CD14-positive monocyte (primary cell): ENCODE results near the gene FBN1. TPM values are rescaled to one million over a fixed set of nuclear protein-coding genes. Genes with fewer than 3 reads are reported as not detected.

Source experiments
- DNase-seq, 3 donors: peaks; one replicate each; pipeline ENCODE4 v3.0.0-alpha.2; 2011 to 2022
- H2AFZ ChIP-seq: 2 replicates; pipeline ENCODE4 v1.6.0; 2012; ENCODE audit warnings: mild to moderate bottlenecking, low read depth, low read length, inconsistent platforms; ENCODE audit not compliant: insufficient read depth, poor library complexity, severe bottlenecking
- H3K27ac ChIP-seq, 2 donors: 1 replicate in 1 of 2; 2 replicates in 1 of 2; pipeline ENCODE4 v1.5.1; 2012 to 2013; ENCODE audit warnings: low read length in 2 of 2, control low read depth in 1 of 2, inconsistent platforms in 1 of 2, low read depth in 1 of 2, mild to moderate bottlenecking in 1 of 2
- H3K27me3 ChIP-seq, 2 donors: one replicate each; pipeline versions ENCODE4 v1.6.0 to v1.6.1; 2011 to 2013; ENCODE audit warnings: low read length in 2 of 2; ENCODE audit not compliant: control insufficient read depth in 2 of 2, insufficient read depth in 2 of 2
- H3K36me3 ChIP-seq, 2 donors: replicated peaks in 1 of 2; 1 replicate in 1 of 2; 2 replicates in 1 of 2; pipeline versions ENCODE4 v1.5.1 to v1.6.1; 2012 to 2013; ENCODE audit warnings: low read length in 2 of 2, control low read depth in 1 of 2, inconsistent platforms in 1 of 2, mild to moderate bottlenecking in 1 of 2; ENCODE audit not compliant: insufficient read depth in 2 of 2, control insufficient read depth in 1 of 2
- H3K4me1 ChIP-seq, 2 donors: 1 replicate in 1 of 2; 2 replicates in 1 of 2; pipeline versions ENCODE4 v1.5.1 to v1.6.1; 2012 to 2013; ENCODE audit warnings: low read length in 2 of 2, control low read depth in 1 of 2, inconsistent platforms in 1 of 2, mild to moderate bottlenecking in 1 of 2, moderate library complexity in 1 of 2; ENCODE audit not compliant: insufficient read depth in 2 of 2, control insufficient read depth in 1 of 2
- H3K4me2 ChIP-seq: replicated peaks from 2 replicates; pipeline ENCODE3; 2012; ENCODE audit warnings: low read length, moderate library complexity, mild to moderate bottlenecking; ENCODE audit not compliant: poor library complexity, severe bottlenecking; ENCODE audit errors: extremely low read depth
- H3K4me3 ChIP-seq, 3 experiments: fragments of 200-600 bp in 1 of 3; sonication (generic) in 1 of 3; replicated peaks in 1 of 3; 1 replicate in 2 of 3; 2 replicates in 1 of 3; pipeline ENCODE4 v1.5.1; 2011 to 2013; ENCODE audit warnings: low read length in 3 of 3, mild to moderate bottlenecking in 3 of 3, control low read depth in 2 of 3, low read depth in 2 of 3, inconsistent platforms in 1 of 3, moderate library complexity in 1 of 3
- H3K79me2 ChIP-seq: 2 replicates; pipeline ENCODE4 v1.6.0; 2012; ENCODE audit warnings: mild to moderate bottlenecking, control low read depth, inconsistent platforms, low read length, moderate library complexity; ENCODE audit not compliant: insufficient read depth
- H3K9ac ChIP-seq: 2 replicates; pipeline ENCODE4 v1.6.0; 2017; ENCODE audit warnings: low read length, mild to moderate bottlenecking; ENCODE audit not compliant: insufficient read depth, poor library complexity, severe bottlenecking
- H3K9me3 ChIP-seq, 2 donors: replicated peaks in 1 of 2; 1 replicate in 1 of 2; 2 replicates in 1 of 2; pipeline versions ENCODE4 v1.5.1 to v1.6.1; 2012 to 2013; ENCODE audit warnings: low read length in 2 of 2, control low read depth in 1 of 2; ENCODE audit not compliant: control insufficient read depth in 1 of 2, insufficient read depth in 1 of 2
- H4K20me1 ChIP-seq: 2 replicates; pipeline ENCODE4 v1.6.0; 2012; ENCODE audit warnings: mild to moderate bottlenecking, low read length, control low read depth, moderate library complexity; ENCODE audit not compliant: insufficient read depth
- H3K27ac Mint-ChIP-seq, 7 donors: one replicate each; pipeline ENCODE4 v1.8.0; 2020; ENCODE audit warnings: mild to moderate bottlenecking in 7 of 7, mixed read lengths in 7 of 7, moderate library complexity in 6 of 7, inconsistent platforms in 2 of 7
- H3K27me3 Mint-ChIP-seq, 3 donors: one replicate each; pipeline ENCODE4 v1.8.0; 2021 to 2022; ENCODE audit warnings: low read depth in 3 of 3, mild to moderate bottlenecking in 3 of 3, mixed read lengths in 3 of 3, moderate library complexity in 3 of 3, inconsistent platforms in 1 of 3
- H3K36me3 Mint-ChIP-seq, 2 donors: one replicate each; pipeline ENCODE4 v1.8.0; 2020; ENCODE audit warnings: mixed read lengths in 2 of 2, inconsistent platforms in 1 of 2, mild to moderate bottlenecking in 1 of 2
- H3K4me1 Mint-ChIP-seq: one replicate; pipeline ENCODE4 v1.8.0; 2020; ENCODE audit warnings: mild to moderate bottlenecking, mixed read lengths
- H3K4me3 Mint-ChIP-seq, 2 donors: one replicate each; pipeline ENCODE4 v1.8.0; 2020; ENCODE audit warnings: mild to moderate bottlenecking in 2 of 2, mixed read lengths in 2 of 2, moderate library complexity in 1 of 2
- H3K9me3 Mint-ChIP-seq, 7 donors: one replicate each; pipeline ENCODE4 v1.8.0; 2020 to 2022; ENCODE audit warnings: mixed read lengths in 7 of 7, mild to moderate bottlenecking in 6 of 7, moderate library complexity in 6 of 7, inconsistent platforms in 2 of 7
- CTCF ChIP-seq: fragments of 200-600 bp; IDR thresholded peaks from one replicate; pipeline ENCODE4 v1.8.0; 2022; ENCODE audit warnings: antibody characterized with exemption, mild to moderate bottlenecking
- WGBS: methylation state at CpG from one replicate; pipeline ENCODE4 v1.1.5; 2013; ENCODE audit warnings: missing lambda C conversion rate; ENCODE audit not compliant: insufficient coverage; 5-methylcytosine and 5-hydroxymethylcytosine counted together
- intact Hi-C, 2 donors: fragments of 100-400 bp; cut with micrococcal nuclease; formaldehyde crosslinking; loops; one replicate each; pipeline versions ENCODE4 v1.15.0 to v1.15.1; 2023
- polyA plus RNA-seq, 3 donors: library from polyadenylated mRNA; depleted of rRNA in 1 of 3; unstranded in 2 of 3; stranded (reverse) in 1 of 3; fragments of 300-500 nt in 2 of 3; fragments of >200 nt in 1 of 3; fragmentation: Illumina TruSeq in 2 of 3; gene quantifications; 1 replicate in 2 of 3; 2 replicates in 1 of 3; pipeline ENCODE4 v1.2.3, GENCODE V29; 2012 to 2021

FBN1 gene
- polyA plus RNA-seq, 3 donors: 0.29 TPM; not detected in 2

- no peak overlapping the region for H3K9ac ChIP-seq
- no peak overlapping the region for H3K4me3 Mint-ChIP-seq
- no peaks in the 10 kb centered on the region for H3K4me1 Mint-ChIP-seq
- no peak for TF ChIP-seq CTCF
- H2AFZ ChIP-seq: no peak overlapping the region
- H3K27ac Mint-ChIP-seq: no peak overlapping the region
- H3K79me2 ChIP-seq: no peaks in the 10 kb centered on the region
- H4K20me1 ChIP-seq: no peaks in the 10 kb centered on the region
- no peak overlapping the region for H3K4me3 ChIP-seq
- H3K27me3 Mint-ChIP-seq: peaks cover 0 to 1% (median 0%) of the 10 kb centered on the region in 3 donors
- H3K4me1 ChIP-seq: no peaks in the 10 kb centered on the region
- no peaks in the 10 kb centered on the region for H3K27me3 ChIP-seq
- H3K36me3 ChIP-seq: no peaks in the 10 kb centered on the region
- intact Hi-C loops: no loop called here
- DNase-seq: no peak
- H3K9me3 Mint-ChIP-seq: no peaks in the 10 kb centered on the region
- H3K36me3 Mint-ChIP-seq: no peaks in the 10 kb centered on the region
- H3K4me2 ChIP-seq: no peak overlapping the region
- no peaks in the 10 kb centered on the region for H3K9me3 ChIP-seq
- no CpG with 5 or more reads among the region's 3 CpGs for WGBS
- H3K27ac ChIP-seq: no peak overlapping the region
Observed at GRCh38 chr15:48389691-48390143, 255.8 kb downstream of the FBN1 start.

GRCh38 chr15:48388910-48389309 is 256.6 kb downstream of the FBN1 start:
- H3K9ac ChIP-seq: no peak overlapping the region
- H3K27me3 ChIP-seq: no peaks in the 10 kb centered on the region
- Mint-ChIP-seq H3K36me3 (no peaks in the 10 kb centered on the region), H3K9me3 (no peaks in the 10 kb centered on the region), H3K4me3 (no peak overlapping the region), H3K4me1 (no peaks in the 10 kb centered on the region), H3K27ac (no peak overlapping the region), H3K27me3 (peaks cover 0 to 1% (median 0%) of the 10 kb centered on the region in 3 donors)
- no peak overlapping the region for H3K4me2 ChIP-seq
- no peaks in the 10 kb centered on the region for H3K36me3 ChIP-seq
- H3K27ac ChIP-seq: no peak overlapping the region
- no peaks in the 10 kb centered on the region for H3K4me1 ChIP-seq
- H2AFZ ChIP-seq: no peak overlapping the region
- DNase-seq: no peak
- H3K9me3 ChIP-seq: no peaks in the 10 kb centered on the region
- intact Hi-C loops: no loop called here
- H3K79me2 ChIP-seq: no peaks in the 10 kb centered on the region
- no peak for TF ChIP-seq CTCF
- H4K20me1 ChIP-seq: no peaks in the 10 kb centered on the region
- no CpG with 5 or more reads among the region's 1 CpG for WGBS
- no peak overlapping the region for H3K4me3 ChIP-seq
